T47D (cell line): ENCODE data around the gene APOB.

Experiments
- DNase-seq, 2 experiments: peaks; one replicate each; pipeline versions ENCODE4 v3.0.0 to v3.0.0-alpha.2; 2011 to 2012; ENCODE audit warnings: low read depth in 1 of 2, low spot score in 1 of 2
- JUND ChIP-seq: IDR thresholded peaks from 2 replicates; pipeline ENCODE4 v1.6.1; 2012; ENCODE audit warnings: low read depth
- in situ Hi-C: cut with HindIII; loops from 2 replicates; pipeline ENCODE4 v1.10.0; 2016; ENCODE audit warnings: low sequenced_read_pairs, low pct_unique_long_range_greater_than_20kb

The APOB gene

GRCh38 chr2:21041462-21041861 is 2.4 kb downstream of the APOB start:
- in situ Hi-C loops, result no loop called here
- TF ChIP-seq JUND, result no peak
- DNase-seq, result no peak

GRCh38 chr2:21040468-21041377 is 3.1 kb downstream of the APOB start:
- no peak for TF ChIP-seq JUND
- in situ Hi-C loops, result no loop called here
- DNase-seq, result no peak

GRCh38 chr2:21039979-21040467 is 3.9 kb downstream of the APOB start:
- in situ Hi-C loops, result no loop called here
- no peak for DNase-seq
- TF ChIP-seq JUND, result no peak

- in situ Hi-C loops, result no loop called here
- DNase-seq, result no peak
- TF ChIP-seq JUND, result no peak
These were observed 4.8 kb downstream of the APOB start for GRCh38 chr2:21039080-21039556.

GRCh38 chr2:21038403-21039073 is 5.3 kb downstream of the APOB start:
- DNase-seq, result no peak
- in situ Hi-C loops, result no loop called here
- no peak for TF ChIP-seq JUND

- no peak for TF ChIP-seq JUND
- DNase-seq, result no peak
- in situ Hi-C loops, result no loop called here
These were observed 6.2 kb downstream of the APOB start for GRCh38 chr2:21037671-21038108.

- in situ Hi-C loops, result no loop called here
- DNase-seq, result no peak
- no peak for TF ChIP-seq JUND
These were observed 6.9 kb downstream of the APOB start for GRCh38 chr2:21036708-21037670.

GRCh38 chr2:21035974-21036707 is 7.7 kb downstream of the APOB start:
- in situ Hi-C loops, result no loop called here
- DNase-seq, result no peak
- no peak for TF ChIP-seq JUND

- DNase-seq, result no peak
- no peak for TF ChIP-seq JUND
- in situ Hi-C loops, result no loop called here
These were observed 8.4 kb downstream of the APOB start for GRCh38 chr2:21035282-21035973.

- DNase-seq, result no peak
- in situ Hi-C loops, result no loop called here
- TF ChIP-seq JUND, result no peak
These were observed 8.9 kb downstream of the APOB start for GRCh38 chr2:21034972-21035279.

- in situ Hi-C loops, result no loop called here
- no peak for DNase-seq
- TF ChIP-seq JUND, result no peak
These were observed 9.5 kb downstream of the APOB start for GRCh38 chr2:21034156-21034971.
